GM18868 (cell line): ENCODE measurements around the gene RFX5.
"Not testable (repeated sequence)": the region's sequence is repeated elsewhere in the genome, so short reads cannot be mapped to it uniquely, and the experiment has no call there.

Source experiments
- ATAC-seq: cut with Tn5 transposase; IDR thresholded peaks from one replicate; pipeline ENCODE4 v1.9.1; 2021; ENCODE audit warnings: mild to moderate bottlenecking, moderate library complexity; ENCODE audit not compliant: unreplicated experiment

Gene RFX5

DNA sequence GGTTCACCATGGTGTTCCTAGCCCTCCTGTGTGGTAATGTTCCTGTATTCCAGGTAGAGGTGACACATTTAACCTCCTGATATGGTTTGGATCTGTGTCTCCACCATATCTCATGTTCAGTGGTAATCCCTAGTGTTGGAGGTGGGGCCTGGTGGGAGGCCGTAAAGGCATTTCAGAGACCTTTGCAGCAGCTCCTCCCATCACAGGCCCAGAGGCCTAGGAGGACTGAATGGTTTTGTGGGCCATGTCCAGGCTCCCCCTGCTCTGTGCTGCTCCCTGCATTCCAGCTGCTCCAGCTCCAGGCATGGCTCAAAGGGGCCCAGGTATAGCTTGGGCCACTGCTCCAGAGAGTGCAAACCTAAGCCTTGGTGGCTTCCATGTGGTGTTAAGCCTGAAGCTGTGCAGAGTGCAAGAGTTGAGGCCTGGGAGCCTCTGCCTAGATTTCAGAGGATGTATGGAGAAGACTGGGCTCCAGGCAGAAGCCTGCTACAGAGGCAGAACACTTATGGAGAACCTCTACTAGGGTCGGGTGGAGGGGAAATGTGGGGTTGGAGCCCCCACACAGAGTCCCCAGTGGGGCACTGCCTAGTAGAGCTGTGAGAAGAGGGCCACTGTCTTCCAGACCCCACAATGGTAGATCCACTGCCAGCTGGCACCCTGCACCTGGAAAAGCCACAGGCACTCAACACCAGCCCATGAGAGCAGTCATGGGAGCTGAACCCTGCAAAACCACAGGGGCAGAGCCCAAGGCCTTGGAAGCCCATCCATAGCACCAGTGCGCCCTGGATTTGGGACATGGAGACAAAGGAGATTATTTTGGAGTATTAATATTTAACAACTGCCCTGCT is 15.5 kb upstream of the RFX5 start:
- no peak for ATAC-seq

DNA sequence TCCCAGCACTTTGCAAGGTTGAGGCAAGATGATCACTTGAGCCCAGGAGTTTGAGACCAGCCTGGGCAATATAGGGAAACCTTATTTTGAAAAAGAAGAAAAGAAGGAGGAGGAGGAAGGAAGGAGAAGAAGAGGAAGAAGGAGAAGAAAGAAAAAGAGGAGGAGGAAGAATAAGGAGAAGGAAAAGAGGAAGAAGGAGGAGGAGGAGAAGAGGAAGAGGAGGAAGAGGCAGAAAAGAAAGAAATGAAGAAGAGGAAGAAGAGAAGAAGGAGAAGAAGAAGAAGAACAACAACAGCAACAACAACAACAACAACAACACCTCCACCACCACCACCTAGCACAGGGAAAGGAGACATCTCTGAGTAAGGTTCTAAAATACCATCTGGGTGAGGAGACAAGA is 14.8 kb upstream of the RFX5 start:
- no peak for ATAC-seq

DNA sequence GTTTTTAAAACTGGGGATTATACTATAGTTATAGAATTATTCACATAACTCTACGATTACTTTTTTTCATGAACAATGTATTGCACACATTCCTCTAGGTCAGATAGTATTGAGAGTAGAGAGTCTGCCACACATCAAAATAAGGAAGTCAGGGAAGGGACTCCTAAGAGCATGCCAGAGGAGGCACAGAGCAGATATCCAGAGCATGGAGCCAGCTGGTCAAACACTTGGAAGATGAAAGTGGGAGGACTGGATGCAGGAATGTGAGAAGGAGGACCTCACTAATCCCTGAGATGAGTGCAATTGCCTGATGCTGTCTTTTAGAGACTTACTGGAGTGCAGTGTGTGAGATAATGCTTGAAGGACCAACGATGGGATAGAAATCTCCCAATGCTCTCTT is 9.6 kb upstream of the RFX5 start:
- ATAC-seq, result no peak

DNA sequence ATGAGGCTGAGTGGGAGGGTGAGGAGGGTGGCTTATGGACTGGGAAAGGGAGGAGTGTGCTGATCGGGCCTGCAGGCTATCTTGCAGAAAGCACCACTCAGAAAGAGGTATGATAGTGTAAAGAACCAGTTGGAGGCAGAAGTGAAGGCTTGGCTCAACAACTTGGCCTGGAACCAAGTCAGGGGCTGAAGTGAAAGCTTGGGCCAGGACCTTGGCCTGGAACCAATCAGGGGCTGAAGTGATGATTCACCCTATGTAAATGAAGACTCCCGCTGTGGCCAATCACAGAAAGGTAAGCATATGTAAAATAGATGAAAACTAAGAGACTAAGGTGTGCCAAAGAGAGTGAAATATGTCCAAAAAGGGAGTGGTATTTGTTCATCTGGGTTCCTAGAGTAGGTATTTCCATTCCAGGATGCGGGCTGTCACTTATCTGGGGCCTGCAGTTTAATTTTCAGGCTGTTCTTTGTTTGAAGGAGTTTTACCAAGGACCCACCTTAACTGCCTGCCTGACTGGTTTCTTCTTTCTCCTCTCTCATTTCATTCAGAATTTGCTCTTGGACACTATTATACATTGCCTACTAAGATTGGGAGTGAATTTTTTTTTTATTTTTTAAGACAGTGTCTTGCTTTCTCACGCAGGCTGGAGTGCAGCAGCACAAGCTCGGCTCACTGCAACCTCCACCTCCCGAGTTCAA is 5.1 kb upstream of the RFX5 start:
- ATAC-seq, result no peak

DNA sequence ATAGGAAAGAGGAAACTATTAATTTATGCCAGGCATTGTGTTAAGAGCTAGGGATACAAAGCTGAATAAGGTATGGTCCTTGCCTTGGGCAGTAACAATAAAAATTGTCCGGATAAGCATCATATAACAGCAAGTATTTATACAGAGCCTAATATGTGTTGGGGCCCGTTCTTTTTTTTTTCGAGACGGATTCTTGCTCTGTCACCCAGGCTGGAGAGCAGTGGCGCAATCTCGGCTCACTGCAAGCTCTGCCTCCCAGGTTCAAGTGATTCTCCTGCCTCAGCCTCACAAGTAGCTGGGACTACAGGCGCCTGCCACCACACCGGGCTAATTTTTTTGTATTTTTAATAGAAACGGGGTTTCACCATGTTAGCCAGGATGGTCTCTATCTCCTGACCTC is 3.3 kb upstream of the RFX5 start:
- not testable (repeated sequence) for ATAC-seq

DNA sequence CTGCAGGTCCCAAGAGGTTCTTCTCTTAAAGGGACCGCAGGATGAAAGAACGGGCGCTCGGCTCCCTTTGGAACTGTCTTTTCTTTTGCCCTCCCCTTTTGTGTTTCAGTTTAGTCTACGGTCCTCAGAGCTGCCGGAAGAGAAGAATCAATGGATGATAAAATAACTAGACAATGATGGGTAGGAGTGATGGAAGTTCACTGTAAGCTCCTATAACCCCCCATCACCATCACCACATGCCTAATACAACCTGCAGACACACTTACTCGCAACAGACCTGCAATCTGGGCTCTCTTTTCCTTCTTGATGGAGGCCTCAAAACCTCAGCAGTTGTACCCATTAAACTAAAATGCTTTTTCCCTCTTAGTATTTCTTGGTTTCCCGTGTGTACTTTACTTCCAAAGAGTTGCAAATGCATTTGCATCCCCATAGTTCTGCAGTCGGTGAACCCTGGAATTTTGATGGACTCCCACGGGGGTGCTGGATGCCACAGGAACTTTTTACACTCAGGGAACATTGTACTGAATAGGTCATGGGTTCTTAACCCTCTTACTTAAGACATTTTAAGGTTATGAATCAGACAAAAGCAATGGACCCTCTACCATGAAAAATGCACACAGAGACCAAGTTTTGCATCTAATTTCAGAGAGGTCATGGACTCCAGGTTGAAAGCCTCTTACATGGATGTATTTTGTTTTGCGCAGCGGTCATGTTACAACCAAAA is 633 bp upstream of the RFX5 start:
- ATAC-seq, result no peak

DNA sequence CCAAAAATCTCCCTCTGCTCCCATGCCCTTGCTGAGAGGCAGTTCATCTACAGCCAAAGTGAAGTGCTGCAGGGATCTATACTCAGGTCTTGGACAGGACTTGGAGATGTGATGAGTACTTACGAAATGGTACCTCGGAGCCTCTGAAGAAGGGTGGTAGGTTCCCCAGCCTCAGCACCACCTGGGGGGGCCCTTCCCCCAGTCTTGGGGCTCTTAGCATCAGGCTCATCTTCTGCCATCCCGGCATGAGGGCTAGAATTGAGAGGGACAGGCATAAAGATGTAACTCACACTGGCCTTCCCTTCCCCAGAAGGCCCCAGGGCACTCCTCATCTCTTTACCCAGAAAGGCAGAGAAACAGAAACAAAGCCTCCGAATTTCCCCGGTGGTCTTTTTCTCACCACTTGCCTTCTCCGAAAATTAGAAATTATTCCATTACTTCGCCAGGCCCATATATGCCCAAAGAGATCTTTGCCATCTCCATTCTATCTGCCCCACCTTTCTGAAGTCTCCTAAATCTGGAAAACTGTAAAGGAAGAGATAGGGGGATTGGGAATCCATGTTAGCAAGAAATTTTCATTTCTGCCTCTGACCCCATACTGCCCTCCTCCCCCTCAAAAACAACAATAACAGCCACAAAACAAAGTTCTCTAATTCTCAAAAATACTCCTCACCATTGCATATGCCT is 827 bp downstream of the RFX5 start:
- no peak for ATAC-seq

DNA sequence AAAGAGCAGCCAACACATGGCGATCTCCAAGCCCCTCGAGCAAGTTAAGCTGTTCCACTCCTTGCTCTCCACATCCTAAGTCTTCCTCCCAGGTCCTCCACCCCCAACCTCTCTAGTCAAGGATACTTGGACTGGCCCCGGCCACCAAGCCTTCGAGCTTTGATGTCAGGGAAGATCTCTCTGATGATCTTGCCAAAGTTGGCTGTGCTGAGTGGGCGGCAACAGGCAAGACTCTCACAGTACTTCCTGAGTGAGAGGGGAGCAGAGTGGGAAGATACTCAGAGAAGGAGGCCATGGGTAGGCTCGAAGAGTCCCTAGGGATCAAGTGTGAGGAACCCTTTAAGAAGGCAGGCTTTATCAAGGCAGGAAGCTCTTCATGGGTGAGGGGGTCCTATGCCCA is 2.8 kb downstream of the RFX5 start:
- no peak for ATAC-seq

DNA sequence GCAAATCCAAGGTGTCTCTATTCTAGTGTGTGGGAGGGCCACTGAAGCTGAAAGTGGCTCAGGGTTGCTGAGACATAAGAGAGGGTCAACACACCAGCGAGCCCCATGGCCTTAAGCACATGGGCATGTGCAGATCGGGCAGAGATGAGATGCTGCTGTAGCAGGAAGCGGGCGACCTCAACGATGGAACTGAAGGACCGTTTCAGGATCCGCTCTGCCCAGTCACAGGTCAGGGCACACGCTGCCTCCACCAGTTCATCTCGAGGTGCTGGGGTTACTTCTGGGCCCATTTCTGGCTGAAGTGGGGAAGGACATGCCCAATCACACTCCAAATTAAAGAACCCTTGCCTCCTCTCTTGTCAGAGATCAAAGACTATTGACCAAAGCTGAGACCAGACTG is 3.5 kb downstream of the RFX5 start:
- ATAC-seq, result no peak

DNA sequence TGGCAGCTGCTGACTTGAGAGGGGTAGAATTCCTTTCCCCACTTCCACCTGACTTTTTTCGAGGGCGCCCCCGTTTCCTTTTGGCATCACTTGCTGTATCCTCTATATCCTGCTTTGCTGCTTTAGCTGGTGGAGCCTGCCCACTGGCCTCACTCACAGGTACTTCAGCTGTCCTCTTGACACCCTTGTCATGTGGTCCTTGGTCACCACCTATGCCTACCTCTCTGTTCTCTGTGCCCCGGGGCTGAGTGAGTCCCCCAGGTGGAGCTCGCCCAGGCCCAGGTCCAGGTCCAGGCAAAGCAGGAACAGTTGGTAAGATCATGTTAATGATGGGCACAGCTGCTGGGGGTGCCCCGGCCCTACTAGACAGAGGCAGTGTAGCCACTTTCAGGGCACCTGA is 4.5 kb downstream of the RFX5 start:
- no peak for ATAC-seq

DNA sequence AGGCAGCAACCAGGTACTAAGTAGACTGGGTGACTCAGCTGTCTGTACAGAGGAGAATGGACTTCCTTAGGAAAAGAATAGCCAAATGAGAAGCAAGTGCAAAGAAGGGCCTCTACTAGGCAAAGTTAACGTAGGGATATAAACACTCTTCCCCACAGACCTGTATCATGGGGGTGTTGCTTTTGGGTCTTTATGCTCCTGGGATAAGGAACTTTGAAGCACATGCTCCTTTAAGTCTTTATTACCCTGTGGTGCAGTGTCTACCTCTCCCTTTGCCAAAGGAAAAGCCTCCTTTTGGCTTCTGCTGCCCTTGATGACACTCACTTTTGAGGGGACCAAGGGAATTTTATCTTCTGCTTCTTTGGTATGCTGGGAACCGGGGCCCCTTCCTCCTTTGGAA is 5.0 kb downstream of the RFX5 start:
- no peak for ATAC-seq

DNA sequence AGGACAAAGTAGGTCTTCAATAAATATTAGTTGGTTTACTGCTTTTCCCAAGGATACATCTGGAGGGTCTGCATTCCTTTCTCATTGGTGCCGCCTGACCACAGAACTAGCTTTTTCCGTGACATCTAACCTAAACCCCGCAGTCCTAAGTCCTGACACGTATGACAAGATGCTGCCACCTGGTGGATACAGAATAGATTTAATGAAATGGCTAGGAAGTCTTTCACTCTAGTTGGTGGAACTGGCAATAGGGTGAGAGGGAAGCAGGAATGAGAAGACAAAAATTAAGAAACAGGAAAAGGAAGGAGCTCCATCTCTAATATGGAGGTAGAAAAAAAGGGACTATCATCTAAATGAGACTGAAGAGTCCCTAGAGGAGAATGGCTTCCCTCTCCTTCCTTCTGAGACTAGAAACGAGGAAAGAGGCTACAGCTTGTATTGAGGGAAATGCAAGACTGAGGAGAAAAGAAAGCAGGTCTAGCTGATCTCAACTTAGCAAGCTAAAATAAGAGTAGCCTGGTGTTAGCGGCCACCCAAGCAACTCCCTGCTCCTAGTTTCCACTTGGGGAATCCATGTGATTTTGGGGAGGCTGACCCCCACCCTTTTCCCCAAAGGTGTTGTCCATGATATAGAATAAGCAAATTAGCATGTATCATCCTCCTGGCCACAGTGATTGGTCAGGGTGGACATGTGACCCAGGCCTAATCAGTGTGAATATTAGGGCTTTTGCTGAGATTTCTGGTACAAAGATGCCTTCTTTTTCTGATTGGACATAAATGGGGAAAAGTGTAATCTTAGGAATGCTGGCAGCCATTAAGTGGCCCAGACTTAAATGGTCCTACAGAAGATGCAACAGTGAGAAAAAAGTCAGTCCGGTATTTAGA is 5.9 kb downstream of the RFX5 start:
- ATAC-seq, result peak; percentile 56

DNA sequence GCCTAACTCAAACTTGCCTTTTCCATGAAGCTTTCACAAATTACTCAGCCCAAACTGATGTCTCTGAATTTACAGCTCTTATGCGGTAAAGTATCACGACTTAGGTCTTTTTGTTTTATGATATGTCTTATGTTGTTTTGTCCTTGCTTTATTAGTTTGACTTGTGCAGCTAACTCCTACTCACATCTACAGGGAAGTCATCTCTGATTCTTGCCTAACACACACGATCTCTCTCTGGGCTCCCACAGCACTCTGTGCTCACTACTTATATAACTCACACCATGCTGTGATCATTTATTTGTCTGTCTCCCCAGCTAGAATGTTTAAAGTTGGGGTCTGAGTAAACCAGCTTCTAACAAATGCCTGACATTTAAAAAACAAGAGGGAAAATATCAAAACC is 10.5 kb downstream of the RFX5 start:
- ATAC-seq, result no peak

DNA sequence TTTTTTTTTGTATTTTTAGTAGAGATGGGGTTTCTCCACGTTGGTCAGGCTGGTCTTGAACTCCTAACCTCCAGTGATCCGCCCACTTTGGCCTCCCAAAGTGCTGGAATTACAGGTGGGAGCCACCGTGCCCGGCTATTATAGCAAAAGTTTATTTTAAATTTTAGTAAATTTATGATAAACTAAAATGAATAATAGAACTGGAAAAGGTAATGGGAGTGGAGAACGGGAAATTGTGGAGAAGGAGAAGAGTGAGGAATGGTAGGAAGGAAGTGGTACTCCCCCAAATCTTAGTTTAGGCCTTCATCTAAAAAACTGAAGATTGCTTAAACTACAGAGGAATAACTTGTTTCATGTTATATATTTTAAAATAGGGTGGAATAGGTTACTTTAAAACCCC is 12.2 kb downstream of the RFX5 start:
- no peak for ATAC-seq

DNA sequence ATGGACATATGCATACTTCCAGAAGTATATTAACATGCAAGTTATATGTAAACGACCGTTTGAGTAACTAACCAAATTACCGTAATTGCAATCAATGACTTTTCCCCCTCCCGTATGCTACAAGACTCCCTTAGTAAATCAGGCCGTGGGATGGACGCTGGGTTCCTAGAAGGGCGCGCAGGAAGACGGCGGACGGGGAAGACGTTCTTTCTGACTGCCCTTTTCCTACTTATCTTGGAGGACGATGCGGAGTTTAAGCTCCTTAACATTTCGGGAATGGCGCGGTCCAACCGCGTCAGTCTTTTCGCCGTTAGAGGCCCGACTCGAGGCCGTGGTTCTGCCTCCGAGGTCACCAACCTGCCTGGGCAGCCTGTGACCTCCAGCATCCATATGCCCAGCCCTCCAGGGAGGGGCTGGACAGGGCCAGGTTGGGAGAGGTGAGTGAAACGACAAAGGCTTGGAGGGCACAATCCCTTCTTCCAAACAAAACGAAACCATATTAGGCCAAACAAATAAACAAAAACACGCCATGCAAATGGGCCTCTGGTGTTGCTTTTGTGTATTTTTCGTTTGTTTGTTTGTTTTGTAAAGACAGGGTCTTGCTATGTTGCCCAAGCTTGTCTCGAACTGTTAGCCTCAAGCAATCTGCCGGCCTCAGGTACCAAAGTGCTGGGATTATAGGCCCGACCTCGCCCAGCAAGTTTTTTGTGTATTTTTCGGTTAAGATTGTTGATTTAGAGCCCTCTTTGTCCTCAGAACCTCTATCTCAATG is 19.0 kb downstream of the RFX5 start:
- no peak for ATAC-seq

DNA sequence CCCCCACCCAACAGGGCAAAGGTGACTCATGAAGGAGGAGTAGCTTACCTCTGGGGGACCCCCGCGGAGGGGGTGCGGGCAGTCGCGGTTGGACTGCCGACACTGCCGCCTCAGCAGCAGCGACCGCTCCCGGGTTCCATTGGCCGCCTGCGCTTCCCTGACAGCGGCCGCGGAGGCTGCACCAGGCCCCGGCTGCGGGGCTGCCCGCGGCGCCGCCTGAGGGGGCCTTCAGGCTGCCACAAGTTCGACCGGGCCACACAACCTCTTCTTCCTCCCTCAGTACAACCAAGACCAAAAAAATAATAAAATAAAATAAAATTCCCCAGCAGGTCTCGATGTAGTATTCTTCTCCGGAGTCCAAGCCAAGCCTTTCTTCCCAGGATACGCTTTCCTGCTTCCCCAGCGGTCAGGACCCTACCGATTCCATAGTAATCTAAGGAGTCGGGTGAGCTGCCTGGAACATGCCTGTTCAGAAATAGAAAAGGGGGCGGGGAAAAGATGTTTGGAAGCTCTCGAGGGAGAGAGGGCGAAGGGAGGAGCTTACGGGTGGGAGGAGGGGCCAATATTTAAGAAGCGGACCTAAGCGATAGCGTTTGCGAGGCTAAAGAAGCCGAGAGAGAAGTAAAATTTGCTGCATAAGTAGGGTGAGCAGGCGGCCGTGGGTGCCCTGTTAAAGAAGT is 19.7 kb downstream of the RFX5 start, which contains the start of gene PI4KB:
PI4KB (minus strand) TSS at position 194 of the 680 bp plus-strand sequence. CDS start 10,935 bp downstream, outside the sequence.
- ATAC-seq, result peak; percentile 76

DNA sequence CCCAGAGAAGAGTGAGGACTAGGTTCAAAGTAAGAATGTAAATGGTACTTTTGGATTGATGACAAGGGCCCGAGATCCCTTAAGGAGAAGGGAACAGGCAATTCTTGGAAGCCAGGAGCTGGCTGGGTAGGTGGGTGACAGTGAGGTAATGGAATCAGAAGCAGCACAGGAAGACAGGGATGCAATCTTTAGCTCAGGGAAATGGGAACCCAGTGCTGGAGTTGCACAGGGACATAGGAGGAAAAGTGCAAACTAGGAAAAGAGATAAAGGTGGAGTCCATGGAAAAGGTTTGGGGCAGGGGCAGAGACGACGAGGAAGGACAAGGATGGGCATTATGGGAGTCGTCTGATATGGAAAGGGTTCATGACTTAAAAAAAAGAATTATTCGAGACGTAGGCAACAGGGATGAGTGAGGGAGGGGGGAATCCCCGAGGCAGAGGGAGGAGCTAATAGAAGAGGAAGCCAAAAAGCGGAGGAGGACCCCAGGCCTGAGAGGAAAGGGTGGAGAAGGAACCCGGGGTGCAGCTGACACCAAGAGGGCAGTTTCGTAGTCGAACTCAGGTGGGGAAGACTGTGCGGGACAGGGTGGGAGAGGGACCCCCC is 20.3 kb downstream of the RFX5 start:
- peak; percentile 63 for ATAC-seq

DNA sequence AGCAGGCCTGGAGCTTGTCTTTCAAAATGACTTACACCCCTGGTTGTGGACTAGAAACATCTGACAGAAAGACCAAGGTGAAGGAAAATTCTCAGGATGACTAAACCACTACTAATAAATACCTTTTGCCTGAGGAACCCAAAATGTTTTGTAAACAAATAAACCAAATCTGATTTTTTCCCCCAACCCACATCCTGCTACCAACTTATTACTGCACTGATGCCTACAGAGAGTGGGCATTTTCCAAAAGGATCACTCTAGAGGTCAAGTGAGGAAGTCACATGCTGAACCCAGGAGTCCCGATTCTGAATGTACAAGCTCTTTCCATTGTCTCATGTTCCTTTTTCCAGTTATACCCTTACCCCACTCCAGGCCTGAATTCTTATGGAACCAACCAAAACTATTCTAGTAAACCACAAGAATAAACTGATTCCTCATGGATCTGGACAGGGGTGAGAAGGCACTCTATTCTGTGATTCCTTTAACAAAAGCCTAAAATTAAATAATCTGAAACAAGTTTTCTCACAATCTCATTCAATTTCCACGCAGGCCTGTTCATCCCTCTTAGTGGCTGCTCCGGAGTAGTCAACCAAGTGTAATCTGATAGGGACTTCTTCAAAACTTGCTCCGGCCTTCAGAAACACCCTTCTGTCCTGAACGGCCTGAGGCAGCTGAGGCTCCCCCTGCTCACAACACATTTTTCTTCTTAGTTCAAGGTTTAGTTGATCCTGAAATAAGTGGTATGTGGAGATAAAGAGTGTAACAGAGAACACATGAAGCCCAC is 21.2 kb downstream of the RFX5 start:
- no peak for ATAC-seq
